GM12878 (cell line): ENCODE data around the gene BORCS6. TPM values are rescaled to one million over a fixed set of nuclear protein-coding genes. Genes with fewer than 3 reads are reported as not detected.

Source experiments
- BCL3 ChIP-seq: IDR thresholded peaks from 2 replicates; pipeline ENCODE4 v1.6.1; 2011; ENCODE audit warnings: borderline replicate concordance, low read depth, mild to moderate bottlenecking, moderate library complexity, low read length; ENCODE audit not compliant: insufficient read depth, poor library complexity, severe bottlenecking
- BCLAF1 ChIP-seq: fragments of 450-650 bp; IDR thresholded peaks from 2 replicates; pipeline ENCODE4 v1.6.1; 2017; ENCODE audit warnings: antibody characterized with exemption, mild to moderate bottlenecking, moderate library complexity
- BRCA1 ChIP-seq: IDR thresholded peaks from 2 replicates; pipeline ENCODE4 v1.6.1; 2011; ENCODE audit warnings: low read depth, low read length, improper control_type of control experiment
- EP300 ChIP-seq, 2 experiments: fragments of 150-350 bp in 1 of 2; IDR thresholded peaks; 2 replicates each; pipeline ENCODE4 v1.6.1; 2011 to 2012; ENCODE audit warnings: low read depth in 2 of 2, low read length in 2 of 2, borderline replicate concordance in 1 of 2, improper control_type of control experiment in 1 of 2, inconsistent platforms in 1 of 2; ENCODE audit not compliant: control insufficient read depth in 1 of 2
- KLF5 ChIP-seq: fragments of 450-650 bp; IDR thresholded peaks from 2 replicates; pipeline ENCODE4 v1.6.1; 2014; ENCODE audit warnings: mild to moderate bottlenecking; ENCODE audit not compliant: partially characterized antibody
- LARP7 ChIP-seq: fragments of 450-650 bp; IDR thresholded peaks from 2 replicates; pipeline ENCODE4 v1.6.1; 2017; ENCODE audit warnings: mild to moderate bottlenecking
- NRF1 ChIP-seq: conservative IDR thresholded peaks from 2 replicates; pipeline ENCODE4 v1.6.1; 2011; ENCODE audit warnings: mild to moderate bottlenecking, low read depth, low read length, improper control_type of control experiment
- PML ChIP-seq: IDR thresholded peaks from 2 replicates; pipeline ENCODE4 v1.6.1; 2012; ENCODE audit warnings: low read length, inconsistent platforms
- RFX5 ChIP-seq: IDR thresholded peaks from 2 replicates; pipeline ENCODE4 v1.6.1; 2011; ENCODE audit warnings: low read depth, low read length, improper control_type of control experiment
- RUNX3 ChIP-seq: IDR thresholded peaks from 2 replicates; pipeline ENCODE4 v1.6.1; 2012; ENCODE audit warnings: low read length, inconsistent platforms
- SIX5 ChIP-seq: IDR thresholded peaks from 2 replicates; pipeline ENCODE4 v1.6.1; 2011; ENCODE audit warnings: mild to moderate bottlenecking, low read depth, low read length, moderate library complexity; ENCODE audit not compliant: severe bottlenecking
- SKIL ChIP-seq: fragments of 450-650 bp; IDR thresholded peaks from 2 replicates; pipeline ENCODE4 v1.6.1; 2017; ENCODE audit warnings: mild to moderate bottlenecking, low read depth, inconsistent platforms; ENCODE audit not compliant: poor library complexity, severe bottlenecking
- SMAD1 ChIP-seq: fragments of 450-650 bp; IDR thresholded peaks from 2 replicates; pipeline ENCODE4 v1.6.1; 2018; ENCODE audit warnings: mild to moderate bottlenecking, low read depth; ENCODE audit not compliant: partially characterized antibody
- SPI1 ChIP-seq: IDR thresholded peaks from 2 replicates; pipeline ENCODE4 v1.6.1; 2011; ENCODE audit warnings: low read depth, mild to moderate bottlenecking, low read length, moderate library complexity, borderline replicate concordance; ENCODE audit not compliant: insufficient read depth
- STAT1 ChIP-seq: fragments of 450-650 bp; conservative IDR thresholded peaks from 2 replicates; pipeline ENCODE4 v1.6.1; 2014; ENCODE audit warnings: antibody characterized with exemption, mild to moderate bottlenecking
- SUPT20H ChIP-seq: IDR thresholded peaks from 2 replicates; pipeline ENCODE4 v1.6.1; 2011; ENCODE audit warnings: low read depth, mild to moderate bottlenecking, low read length, moderate library complexity, borderline replicate concordance; ENCODE audit not compliant: control insufficient read depth
- TAF1 ChIP-seq: IDR thresholded peaks from 2 replicates; pipeline ENCODE4 v1.6.1; 2011; ENCODE audit warnings: mild to moderate bottlenecking, low read depth, low read length, borderline replicate concordance
- TCF12 ChIP-seq: IDR thresholded peaks from 2 replicates; pipeline ENCODE4 v1.6.1; 2011; ENCODE audit warnings: low read depth, mild to moderate bottlenecking, low read length
- WRNIP1 ChIP-seq: IDR thresholded peaks from 2 replicates; pipeline ENCODE4 v1.6.1; 2011; ENCODE audit warnings: low read depth, low read length, improper control_type of control experiment, borderline replicate concordance
- ZBED1 ChIP-seq: IDR thresholded peaks from 2 replicates; pipeline ENCODE4 v1.6.1; 2016; ENCODE audit warnings: borderline replicate concordance
- ZSCAN29 ChIP-seq: fragments of 450-650 bp; IDR thresholded peaks from 2 replicates; pipeline ENCODE4 v1.6.1; 2017; ENCODE audit warnings: mild to moderate bottlenecking, moderate library complexity
- polyA plus RNA-seq, 11 experiments: library from polyadenylated mRNA; depleted of rRNA in 4 of 11; unstranded in 6 of 11; stranded (reverse) in 5 of 11; fragments of >200 nt; fragmentation: Nextera tagmentation in 4 of 11; fragmentation: Illumina TruSeq in 1 of 11; extraction: Ambion mirVana in 4 of 11; extraction: Trizol in 1 of 11; gene quantifications; 1 replicate in 1 of 11; 2 replicates in 10 of 11; pipeline versions ENCODE4 v1.2.1 to v1.2.3, GENCODE V29; 2011 to 2016; ENCODE audit warnings: inconsistent platforms in 2 of 11, missing spikeins in 2 of 11, low read depth in 1 of 11
- total RNA-seq, 4 experiments: library from RNA; depleted of rRNA in 3 of 4; stranded (reverse); fragments of >200 nt in 3 of 4; fragmentation: Illumina TruSeq in 1 of 4; extraction: Trizol in 1 of 4; gene quantifications; 2 replicates each; pipeline versions ENCODE4 v1.2.1 to v1.2.3, GENCODE V29; 2013 to 2021

BORCS6 gene
- total and polyA plus RNA-seq, 10 of the 15 experiments (the other 5 are each of a cell fraction or from before 2014, with no cell fraction given), result 0.37 to 14.1 (median 6.7) TPM

GRCh38 chr17:8186787-8187516 lies 3.0 kb downstream of the BORCS6 start (continued):
- TF ChIP-seq BRCA1 (no peak), BCL3 (no peak), STAT1 (peak; percentile 74; the same call in 1 of the 2 replicates), LARP7 (peak; percentile 22; the same call in 1 of the 2 replicates), SKIL (peak; percentile 86), RFX5 (no peak), SIX5 (no peak), WRNIP1 (peak; percentile 87; the same call in 1 of the 2 replicates), RUNX3 (peak; percentile 53), SPI1 (peak; percentile 27; the same call in 1 of the 2 replicates), TCF12 (peak; percentile 43; the same call in 1 of the 2 replicates), PML (peak; percentile 73; the same call in 1 of the 2 replicates), SMAD1 (no peak), SUPT20H (no peak), EP300 (IDR thresholded peaks at IDR 0.05; ENCODE audit: borderline replicate concordance in 1 of 2, control insufficient read depth in 1 of 2, low read depth in 2 of 2, low read length in 2 of 2) (no peak), NRF1 (no peak), BCLAF1 (no peak), TAF1 (0 out of 2 replicates have a peak, but pooled peaks have one; percentile 19), ZSCAN29 (peak; percentile 97), KLF5 (peak; percentile 88), ZBED1 (no peak; the same call in 1 of the 2 replicates)
